GM12872 (cell line): ENCODE results near the gene XXYLT1.
A peak's percentile ranks its signal among the peaks of the same experiment; 100 is the strongest.

Experiments used
- TF ChIP-seq, protein P1 (sequence below): IDR thresholded peaks from 3 replicates; pipeline ENCODE4 v1.5.1; 2011; ENCODE audit warnings: low read depth, mild to moderate bottlenecking, low read length, moderate library complexity; ENCODE audit not compliant: insufficient read depth

The XXYLT1 gene

DNA sequence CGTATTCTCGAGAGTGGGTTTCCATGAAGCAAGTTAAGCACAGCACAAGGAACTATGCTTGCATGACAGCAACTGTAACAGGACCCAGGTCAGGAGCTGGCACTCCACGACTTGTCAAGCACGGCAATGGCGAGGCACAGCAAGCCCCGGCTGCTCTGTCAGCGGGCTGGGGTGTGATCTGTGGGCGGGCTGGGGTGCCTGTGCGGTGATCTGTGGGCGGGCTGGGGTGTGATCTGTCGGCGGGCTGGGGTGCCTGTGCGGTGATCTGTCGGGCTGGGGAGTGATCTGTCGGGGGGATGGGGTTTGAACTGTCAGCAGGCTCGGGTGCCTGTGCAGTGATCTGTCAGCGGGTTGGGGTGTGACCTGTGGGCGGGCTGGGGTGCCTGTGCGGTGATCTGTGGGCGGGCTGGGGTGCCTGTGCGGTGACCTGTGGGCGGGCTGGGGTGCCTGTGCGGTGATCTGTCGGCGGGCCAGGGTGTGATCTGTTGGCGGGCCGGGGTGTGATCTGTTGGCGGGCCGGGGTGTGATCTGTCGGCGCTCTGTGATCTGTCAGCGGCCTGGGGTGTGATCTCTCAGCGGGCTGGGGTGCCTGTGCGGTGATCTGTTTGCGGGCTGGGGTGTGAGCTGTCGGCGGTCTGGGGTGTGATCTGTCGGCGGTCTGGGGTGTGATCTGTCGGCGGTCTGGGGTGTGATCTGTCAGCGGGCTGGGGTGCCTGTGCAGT is 205.7 kb downstream of the XXYLT1 start:
- TF ChIP-seq, protein P1, sequence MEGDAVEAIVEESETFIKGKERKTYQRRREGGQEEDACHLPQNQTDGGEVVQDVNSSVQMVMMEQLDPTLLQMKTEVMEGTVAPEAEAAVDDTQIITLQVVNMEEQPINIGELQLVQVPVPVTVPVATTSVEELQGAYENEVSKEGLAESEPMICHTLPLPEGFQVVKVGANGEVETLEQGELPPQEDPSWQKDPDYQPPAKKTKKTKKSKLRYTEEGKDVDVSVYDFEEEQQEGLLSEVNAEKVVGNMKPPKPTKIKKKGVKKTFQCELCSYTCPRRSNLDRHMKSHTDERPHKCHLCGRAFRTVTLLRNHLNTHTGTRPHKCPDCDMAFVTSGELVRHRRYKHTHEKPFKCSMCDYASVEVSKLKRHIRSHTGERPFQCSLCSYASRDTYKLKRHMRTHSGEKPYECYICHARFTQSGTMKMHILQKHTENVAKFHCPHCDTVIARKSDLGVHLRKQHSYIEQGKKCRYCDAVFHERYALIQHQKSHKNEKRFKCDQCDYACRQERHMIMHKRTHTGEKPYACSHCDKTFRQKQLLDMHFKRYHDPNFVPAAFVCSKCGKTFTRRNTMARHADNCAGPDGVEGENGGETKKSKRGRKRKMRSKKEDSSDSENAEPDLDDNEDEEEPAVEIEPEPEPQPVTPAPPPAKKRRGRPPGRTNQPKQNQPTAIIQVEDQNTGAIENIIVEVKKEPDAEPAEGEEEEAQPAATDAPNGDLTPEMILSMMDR: no peak

DNA sequence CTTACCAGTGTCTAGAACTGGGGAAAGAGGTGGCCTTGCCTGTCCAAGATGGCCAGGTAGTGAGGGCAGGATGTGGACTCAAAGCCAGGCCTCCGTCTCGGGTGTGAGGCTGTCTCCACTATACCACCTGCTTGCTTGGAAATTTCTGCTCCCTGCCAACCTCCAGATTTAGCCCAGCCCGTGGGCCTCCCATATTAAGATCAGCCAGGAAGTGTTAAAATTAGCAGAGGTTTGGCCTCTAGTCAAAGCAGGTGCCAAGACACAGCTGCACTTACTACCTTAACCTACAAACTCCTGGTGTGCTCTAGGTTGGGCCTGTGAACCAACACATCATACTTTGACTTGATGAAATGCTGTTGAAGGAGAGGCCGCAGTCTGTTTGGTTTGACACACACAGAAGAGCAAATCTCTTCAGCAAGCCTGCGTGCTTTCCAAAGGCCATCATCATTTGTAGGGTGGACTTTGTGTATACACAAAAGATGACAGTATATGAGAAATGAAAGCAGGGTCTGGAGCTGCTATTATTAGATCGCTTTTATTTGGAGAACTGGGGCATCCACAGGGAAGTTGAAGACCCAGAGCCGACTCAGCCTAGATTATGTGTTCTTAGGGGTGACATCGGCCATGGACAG is 206.5 kb downstream of the XXYLT1 start:
- TF ChIP-seq, protein P1: no peak

DNA sequence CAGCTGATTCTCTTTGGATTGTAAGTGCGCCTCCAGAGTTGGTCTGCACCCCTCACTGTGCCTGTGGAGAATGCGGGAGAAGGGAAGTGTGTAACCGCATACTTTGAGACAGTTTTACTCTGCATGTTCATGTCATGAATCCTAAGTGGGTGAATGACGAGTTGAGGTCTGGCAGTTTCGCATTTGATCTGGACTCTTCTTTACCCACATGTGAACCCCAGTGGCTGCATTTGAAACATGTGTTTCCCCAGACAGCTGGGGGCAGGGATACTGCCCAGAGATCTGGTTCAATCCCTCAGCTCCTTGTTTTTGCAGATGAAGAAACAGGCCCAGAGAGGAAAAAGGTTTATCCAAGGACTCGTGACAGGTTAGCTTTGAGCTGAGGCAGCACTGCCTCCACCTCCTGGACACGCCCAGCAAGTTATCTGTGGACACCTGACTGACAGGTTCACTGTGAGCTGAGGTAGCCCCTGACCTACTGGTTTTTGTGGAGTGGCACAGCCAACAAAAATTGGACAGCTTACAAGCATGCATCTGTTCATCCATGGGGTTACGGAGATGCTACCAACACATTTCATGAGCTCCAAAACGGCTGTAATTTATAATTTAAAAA is 207.3 kb downstream of the XXYLT1 start:
- TF ChIP-seq, protein P1: 0 out of 3 replicates have a peak, but pooled peaks have one; percentile 11

DNA sequence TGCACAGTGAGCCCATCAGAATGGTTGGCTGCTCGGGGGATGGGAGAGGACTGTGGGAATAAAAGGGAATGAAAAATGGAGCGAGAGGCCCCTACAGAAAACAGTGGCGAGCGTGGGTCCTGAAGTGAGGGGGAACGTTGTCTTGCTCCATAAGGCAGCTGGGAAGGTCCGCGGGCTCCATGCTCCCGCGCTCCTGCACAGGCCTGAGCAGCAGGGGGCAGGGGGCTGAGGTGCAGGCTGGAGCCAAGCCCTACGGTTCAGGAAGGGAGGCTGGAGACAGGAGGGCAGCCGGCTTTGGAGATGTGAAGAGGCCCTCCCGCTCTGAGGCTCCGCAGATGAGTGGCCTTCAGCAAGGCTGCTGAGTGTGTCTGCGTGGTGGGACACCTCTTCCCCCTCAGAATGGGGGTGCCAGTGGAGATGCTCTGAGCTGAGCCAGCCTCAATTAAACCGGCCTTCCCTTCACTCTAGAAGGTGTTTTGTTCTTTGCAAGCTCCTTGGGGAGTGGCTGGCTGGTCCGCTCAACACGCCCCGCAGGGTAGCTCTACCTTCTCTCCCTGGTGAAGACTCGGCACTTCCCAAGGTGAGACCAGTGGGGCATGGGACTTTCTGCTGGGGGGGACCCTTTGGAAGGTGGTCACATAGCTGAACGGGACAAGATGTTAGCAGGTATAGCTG is 208.0 kb downstream of the XXYLT1 start:
- TF ChIP-seq, protein P1: no peak

DNA sequence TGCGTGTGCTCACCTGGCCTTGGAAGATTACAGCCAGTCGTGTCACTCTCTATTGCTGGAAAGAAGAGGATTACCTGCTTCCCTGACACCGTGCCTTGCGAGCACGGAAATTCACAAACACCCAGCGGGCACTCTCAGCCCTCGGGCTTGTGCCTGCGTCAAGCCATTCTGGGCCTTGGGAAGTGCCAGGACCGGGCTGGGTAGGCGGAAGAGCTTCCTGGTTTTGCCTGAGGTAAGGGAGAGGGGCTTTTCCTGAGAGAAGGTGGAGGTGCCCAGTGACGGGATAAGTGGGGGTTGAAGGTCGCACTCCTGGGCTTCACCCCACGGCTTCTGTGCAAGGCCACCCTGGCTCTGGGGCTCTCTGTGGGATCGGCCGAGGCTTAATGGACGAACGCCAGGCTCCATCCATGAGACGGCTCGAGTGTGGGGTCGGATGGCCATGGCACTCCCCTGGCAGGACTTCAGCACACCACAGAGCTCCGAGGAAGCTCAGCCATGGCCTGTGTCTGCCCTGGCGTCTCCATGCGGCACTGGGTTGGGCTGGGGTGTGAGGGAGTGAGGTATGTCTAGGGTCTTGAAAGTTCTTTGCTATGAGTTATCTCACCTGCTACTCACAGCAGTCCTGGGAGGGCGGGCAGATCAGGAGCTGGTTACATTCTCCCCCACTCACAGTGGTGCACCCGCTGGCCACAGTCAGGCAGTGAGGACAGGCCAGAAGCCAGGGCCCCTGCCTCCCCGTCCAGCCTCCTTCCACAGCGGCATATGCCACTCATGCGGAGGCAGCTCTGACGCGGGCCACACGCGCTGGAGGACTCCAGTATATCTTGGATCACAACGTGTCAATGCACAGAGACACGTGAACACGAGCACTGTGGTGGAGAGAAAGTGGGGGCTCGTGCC is 209.0 kb downstream of the XXYLT1 start:
- TF ChIP-seq, protein P1: no peak

DNA sequence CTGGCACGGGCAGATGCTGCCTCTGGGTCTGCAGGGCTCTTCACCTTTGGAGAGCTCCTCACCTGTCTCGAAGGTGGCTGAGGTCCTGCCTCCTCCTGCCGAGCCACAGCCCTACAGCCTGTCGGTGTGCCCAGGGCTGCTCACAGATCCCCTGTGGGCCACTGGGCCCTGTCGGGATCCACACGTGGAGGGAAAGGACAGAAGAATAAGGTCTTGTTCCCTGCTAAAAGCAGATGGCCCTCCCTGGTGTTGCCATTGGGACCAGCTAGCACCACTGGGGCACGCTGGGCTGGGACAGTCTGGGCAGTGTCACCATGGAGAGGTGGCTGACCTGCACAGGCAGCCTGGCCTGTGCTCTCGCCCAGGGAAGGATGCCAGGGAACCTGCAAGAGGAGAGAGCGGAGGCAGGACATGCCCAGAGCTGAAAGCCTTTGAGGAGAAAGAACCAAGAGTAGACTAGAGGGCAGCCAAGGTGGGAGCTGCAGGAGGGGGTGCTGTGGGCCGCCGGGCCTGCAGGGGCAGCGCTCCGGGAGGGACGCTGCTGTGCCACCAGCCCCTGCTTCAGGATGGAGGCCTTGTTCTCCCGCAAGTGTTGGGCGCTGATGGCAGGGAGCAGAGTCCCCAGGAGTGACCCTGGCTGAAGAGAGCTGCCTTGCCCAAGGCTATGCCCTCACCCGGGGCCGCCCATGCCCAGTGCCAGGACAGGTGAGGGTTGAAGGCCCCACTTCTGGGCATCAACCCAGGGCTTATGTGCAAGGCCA is 210.2 kb downstream of the XXYLT1 start:
- TF ChIP-seq, protein P1: no peak
